Activated CD4-positive, alpha-beta T cell treated with anti-CD3 and anti-CD28 coated beads, Interleukin-2, amount 50 U/mL, for 1 hour (primary cell): ENCODE results near the gene SASH1.
A peak's percentile ranks its signal among the peaks of the same experiment; 100 is the strongest.

Experiments used
- DNase-seq: peaks from one replicate; pipeline ENCODE4 v3.0.0-alpha.2; 2020

SASH1 gene

DNA sequence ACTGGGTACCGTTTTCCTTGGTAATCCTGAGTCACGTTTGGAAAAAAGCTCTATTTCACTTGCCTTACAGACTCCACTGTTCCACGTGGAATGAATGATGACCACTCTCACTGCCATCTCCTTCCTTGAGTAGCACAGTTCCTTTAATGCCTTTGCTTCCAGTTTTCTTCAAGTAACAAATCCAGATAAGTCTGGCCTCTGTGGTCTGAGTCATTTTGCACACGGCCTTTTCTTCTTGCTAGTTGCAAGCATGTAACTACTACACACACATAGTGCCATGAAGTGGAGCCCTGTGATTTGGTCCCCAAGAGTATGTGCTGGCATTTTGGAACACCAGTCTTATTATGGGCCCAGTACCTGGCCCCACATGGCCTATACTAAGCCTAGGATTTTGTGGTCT lies 182.8 kb downstream of the SASH1 start:
- no peak for DNase-seq

DNA sequence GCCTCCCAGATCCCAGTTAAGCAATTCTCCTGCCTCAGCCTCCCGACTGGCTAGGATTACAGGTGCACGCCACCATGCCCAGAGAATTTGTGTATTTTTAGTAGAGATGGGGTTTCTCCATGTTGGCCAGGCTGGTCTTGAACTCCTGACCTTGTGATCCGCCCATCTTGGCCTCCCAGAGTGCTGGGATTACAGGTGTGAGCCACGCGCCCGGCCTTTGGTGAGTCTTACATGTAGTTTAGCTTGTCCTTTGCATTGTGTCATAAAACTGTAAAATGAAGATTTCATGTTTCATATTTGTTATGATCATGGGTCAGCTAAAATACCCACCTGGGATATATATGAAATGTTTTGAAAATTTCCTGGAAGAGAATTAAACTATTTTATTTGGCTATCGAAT lies 183.5 kb downstream of the SASH1 start:
- no peak for DNase-seq

- DNase-seq, result no peak
Measured at GRCh38 chr6:148528292-148528691, 185.7 kb downstream of the SASH1 start.

DNA sequence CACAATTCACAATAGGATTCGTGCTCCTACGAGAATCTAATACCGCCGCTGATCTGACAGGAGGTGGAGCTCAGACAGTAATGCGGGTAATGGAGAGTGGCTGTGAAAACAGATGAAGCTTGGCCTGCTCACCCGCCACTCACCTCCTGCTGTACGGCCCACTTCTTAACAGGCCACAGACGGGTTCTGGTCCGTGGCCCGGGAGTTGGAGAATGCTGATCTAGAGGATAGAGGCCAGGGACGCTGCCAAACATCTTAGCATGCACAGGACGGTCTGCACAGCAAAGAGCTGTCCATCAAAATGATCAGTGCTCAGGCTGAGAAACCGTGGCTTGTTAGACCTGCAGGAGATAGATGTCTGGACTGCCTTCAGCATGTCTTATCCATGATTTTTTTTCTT lies 186.4 kb downstream of the SASH1 start:
- no peak for DNase-seq

- no peak for DNase-seq
Measured at GRCh38 chr6:148530394-148530953, 187.8 kb downstream of the SASH1 start.

DNA sequence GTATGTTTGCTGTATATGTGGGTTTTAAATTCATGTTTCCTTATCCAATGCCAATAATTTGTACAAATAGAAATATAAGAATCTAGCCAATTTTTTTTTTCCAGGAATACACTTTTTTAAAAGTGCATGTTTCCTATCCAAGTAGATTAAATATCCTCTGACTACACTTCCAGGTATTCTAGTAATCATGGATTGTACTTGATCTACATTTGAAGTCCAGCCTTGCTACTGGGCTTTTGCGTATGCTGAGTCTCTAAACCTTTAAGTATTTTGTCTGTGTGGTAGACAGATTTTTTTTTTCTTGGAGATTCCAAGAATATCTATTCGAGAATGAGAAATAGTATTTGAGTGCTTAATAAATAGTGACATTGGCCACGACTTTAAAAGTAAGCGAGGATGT lies 188.3 kb downstream of the SASH1 start:
- DNase-seq, result no peak

DNA sequence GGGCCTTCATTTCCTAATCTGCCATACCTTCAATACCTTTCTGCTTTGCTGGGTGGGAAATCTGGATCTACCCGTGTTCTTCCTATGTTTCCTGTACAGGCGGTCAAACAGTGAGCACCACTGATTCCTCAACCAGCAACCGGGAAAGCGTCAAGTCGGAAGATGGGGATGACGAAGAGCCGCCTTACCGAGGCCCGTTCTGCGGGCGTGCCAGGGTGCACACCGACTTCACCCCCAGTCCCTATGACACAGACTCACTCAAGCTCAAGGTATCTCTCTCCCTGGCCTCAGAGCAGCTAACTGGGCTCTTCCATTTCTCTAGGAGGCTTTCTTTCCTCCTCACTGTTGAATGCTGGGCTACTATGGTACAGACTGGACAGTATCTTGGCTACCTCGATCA lies 190.1 kb downstream of the SASH1 start:
- no peak for DNase-seq

GRCh38 chr6:148533309-148534107 lies 190.9 kb downstream of the SASH1 start:
- DNase-seq, result no peak

- DNase-seq, result no peak
Measured at GRCh38 chr6:148534871-148535270, 192.2 kb downstream of the SASH1 start.

GRCh38 chr6:148535381-148535780 lies 192.7 kb downstream of the SASH1 start:
- no peak for DNase-seq

DNA sequence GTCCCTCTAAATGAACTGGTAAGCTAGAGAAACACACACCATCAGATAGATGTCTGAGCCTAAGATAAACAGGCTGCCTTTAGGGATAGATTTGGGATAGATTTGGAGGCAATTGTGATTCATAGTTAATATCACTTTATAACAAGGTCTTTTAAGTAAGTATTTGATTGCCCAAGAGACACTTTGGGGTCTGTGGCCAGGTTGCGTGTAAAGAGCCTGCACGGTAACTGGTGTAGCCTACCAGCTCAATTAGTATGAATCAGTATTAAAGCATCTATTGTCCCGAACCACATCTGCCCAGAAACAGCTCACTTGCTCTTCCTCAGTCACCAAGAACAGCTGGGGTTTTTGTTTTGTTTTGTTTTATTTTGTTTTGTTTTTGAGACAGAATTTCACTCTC lies 193.3 kb downstream of the SASH1 start:
- no peak for DNase-seq

- no peak for DNase-seq
Measured at GRCh38 chr6:148538261-148539190, 195.9 kb downstream of the SASH1 start.

GRCh38 chr6:148543540-148543939 lies 200.9 kb downstream of the SASH1 start:
- DNase-seq, result no peak

GRCh38 chr6:148544421-148544820 lies 201.8 kb downstream of the SASH1 start:
- no peak for DNase-seq

GRCh38 chr6:148545901-148546300 lies 203.3 kb downstream of the SASH1 start:
- no peak for DNase-seq

DNA sequence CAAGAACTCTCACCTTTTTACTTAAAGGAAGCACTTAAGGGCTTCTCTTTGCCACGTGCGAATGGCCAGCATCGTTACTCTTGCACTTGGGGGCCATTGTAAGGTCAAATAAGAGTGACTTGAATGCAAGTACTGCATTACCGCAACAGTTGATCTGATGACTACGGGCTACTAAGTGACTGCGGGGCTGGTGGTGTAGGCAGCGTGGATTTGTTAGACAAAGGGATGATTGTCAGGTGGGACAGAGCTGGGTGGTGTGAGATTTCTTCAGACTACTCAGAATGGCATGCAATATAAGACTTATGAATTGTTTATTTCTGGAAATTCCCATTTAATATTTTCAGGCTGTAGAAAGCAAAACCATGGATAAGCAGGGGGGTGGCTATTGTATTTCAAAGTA lies 204.5 kb downstream of the SASH1 start:
- DNase-seq, result no peak

DNA sequence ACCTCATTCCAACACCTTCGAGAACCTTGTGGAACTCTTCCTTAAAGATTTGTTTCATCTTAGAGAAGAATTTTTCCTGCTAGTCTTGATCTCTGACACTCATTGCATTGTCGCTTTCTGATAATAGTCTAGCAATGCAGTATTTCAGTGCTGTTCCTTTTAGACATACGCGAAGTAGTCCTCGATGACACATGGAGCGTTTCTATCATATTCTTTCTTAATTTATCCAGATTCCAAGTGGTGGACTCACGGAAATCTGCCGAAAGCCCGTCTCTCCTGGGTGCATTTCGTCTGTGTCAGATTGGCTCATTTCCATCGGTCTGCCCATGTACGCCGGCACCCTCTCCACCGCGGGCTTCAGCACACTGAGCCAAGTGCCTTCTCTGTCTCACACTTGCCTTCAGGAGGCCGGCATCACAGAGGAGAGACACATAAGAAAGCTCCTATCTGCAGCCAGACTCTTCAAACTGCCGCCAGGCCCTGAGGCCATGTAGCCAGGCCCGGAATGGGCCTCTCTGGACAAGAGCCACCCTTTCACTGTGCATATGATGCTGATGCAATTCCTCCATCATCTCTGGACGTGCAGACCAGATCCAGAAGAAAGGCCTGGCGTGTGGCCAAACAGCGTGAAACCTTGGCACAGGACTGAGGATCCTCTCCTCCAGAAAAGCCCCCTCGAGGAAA lies 205.6 kb downstream of the SASH1 start:
- DNase-seq, result no peak

DNA sequence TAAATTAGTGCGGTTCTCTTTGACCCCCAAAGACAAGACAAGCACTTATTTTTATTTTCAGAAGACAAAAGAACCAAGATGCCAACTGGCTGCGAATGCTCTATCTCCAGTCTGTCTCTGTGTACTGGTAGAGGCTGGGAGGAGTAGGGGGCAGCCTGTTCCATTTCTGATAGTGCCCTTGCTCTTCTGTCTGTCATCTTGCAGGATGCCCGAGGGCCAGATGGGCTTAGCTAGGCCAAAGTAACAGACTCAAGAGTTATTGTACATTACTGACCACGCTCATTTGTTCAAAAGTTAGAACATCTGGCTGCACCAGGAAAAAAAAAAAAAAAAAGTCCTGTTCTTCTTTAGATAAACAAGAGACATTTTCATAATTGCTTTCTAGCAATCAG lies 206.1 kb downstream of the SASH1 start:
- no peak for DNase-seq

DNA sequence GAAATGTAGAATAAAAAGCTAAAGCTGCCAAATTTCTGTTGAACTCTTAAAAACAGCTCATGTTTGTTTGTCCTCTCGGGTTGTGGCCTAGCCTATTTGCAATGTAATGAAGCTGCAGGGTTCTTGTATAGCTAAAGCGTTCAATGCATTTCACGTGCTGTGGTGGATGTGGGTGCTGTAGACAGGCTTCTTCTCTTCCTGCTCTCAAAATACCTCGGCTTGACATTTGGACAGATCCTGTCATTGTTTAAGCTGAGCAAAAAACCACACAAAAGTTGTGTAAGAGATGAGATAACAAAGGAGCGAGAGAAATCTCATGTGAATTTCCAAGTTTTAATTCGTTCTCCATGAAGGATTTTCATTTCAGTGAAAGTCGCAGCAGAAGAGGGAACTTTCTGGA lies 207.9 kb downstream of the SASH1 start:
- no peak for DNase-seq

- DNase-seq, result no peak
Measured at GRCh38 chr6:148551226-148551625, 208.6 kb downstream of the SASH1 start.

DNA sequence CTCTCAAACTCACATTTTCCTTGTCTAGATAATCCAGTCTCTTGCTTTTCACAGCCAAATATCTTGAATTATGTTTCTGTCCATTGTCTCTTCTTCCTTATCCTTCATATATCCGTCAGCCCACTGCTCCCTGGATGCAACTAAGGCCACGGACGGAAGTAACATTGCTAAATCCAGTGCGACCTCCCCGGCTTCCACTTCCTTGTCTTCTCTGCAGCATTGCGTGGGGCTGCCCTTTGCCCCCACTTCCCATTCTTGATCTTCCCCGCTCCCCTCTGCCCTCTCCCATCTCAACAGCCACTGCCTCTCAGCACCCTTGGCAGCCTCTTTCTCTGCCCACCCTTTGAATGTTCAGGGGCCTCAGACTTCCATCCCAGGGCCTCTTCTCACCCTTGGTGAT lies 213.8 kb downstream of the SASH1 start:
- DNase-seq, result no peak

- DNase-seq, result no peak
Measured at GRCh38 chr6:148557796-148558321, 215.2 kb downstream of the SASH1 start.

- DNase-seq, result peak; percentile 63
Measured at GRCh38 chr6:148559848-148560433, 217.3 kb downstream of the SASH1 start.
